ENCODE data around the gene DKKL1.
"Not testable (repeated sequence)": the region's sequence is repeated elsewhere in the genome, so short reads cannot be mapped to it uniquely, and the experiment has no call there.

DKKL1 gene

GRCh38 chr19:49363268-49364082, at the start of gene DKKL1:
Gene DKKL1, plus strand, starts transcription at chr19:49363877. Its CDS starts 122 bp downstream, at chr19:49363999.
- DNase-seq = peak; percentile 99

GRCh38 chr19:49315111-49315510, 48.6 kb upstream of the DKKL1 start:
- DNase-seq = no peak

GRCh38 chr19:49316284-49316683, 47.4 kb upstream of the DKKL1 start:
- DNase-seq = no peak

GRCh38 chr19:49318296-49318695, 45.4 kb upstream of the DKKL1 start:
- DNase-seq = no peak

GRCh38 chr19:49324801-49325576, 38.7 kb upstream of the DKKL1 start, which contains the start of gene SLC6A16:
Gene SLC6A16, minus strand, starts transcription at chr19:49325191. Its CDS starts 13,844 bp downstream, at chr19:49311347.
- DNase-seq = no peak

- not testable (repeated sequence) for DNase-seq
Measured at GRCh38 chr19:49325756-49326155, 37.9 kb upstream of the DKKL1 start.

GRCh38 chr19:49326165-49326704, 37.4 kb upstream of the DKKL1 start:
- DNase-seq = peak; percentile 64

GRCh38 chr19:49327878-49328544, 35.7 kb upstream of the DKKL1 start:
- peak; percentile 77 for DNase-seq

GRCh38 chr19:49328741-49329140, 34.9 kb upstream of the DKKL1 start:
- DNase-seq = no peak

- DNase-seq = not testable (repeated sequence)
Measured at GRCh38 chr19:49331187-49331586, 32.5 kb upstream of the DKKL1 start.

- DNase-seq = peak; percentile 85
Measured at GRCh38 chr19:49331616-49332055, 32.0 kb upstream of the DKKL1 start.

GRCh38 chr19:49332691-49333417, 30.8 kb upstream of the DKKL1 start:
- DNase-seq = not testable (repeated sequence)

GRCh38 chr19:49333418-49333805, 30.3 kb upstream of the DKKL1 start:
- peak; percentile 47 for DNase-seq

GRCh38 chr19:49333811-49334288, 29.8 kb upstream of the DKKL1 start:
- peak; percentile 54 for DNase-seq

GRCh38 chr19:49335071-49335783, 28.4 kb upstream of the DKKL1 start, which contains the start of gene CD37:
Gene CD37, plus strand, starts transcription at chr19:49335406. Its CDS starts 135 bp downstream, at chr19:49335541.
- peak; percentile 62 for DNase-seq

- DNase-seq = peak; percentile 78
Measured at GRCh38 chr19:49335784-49336481, 27.7 kb upstream of the DKKL1 start.

- no peak for DNase-seq
Measured at GRCh38 chr19:49336482-49337266, 27.0 kb upstream of the DKKL1 start.

GRCh38 chr19:49337267-49338022, 26.2 kb upstream of the DKKL1 start:
- DNase-seq = no peak

All from inflammatory macrophage treated with lipopolysaccharide for 4 hours (primary cell).